KMS-11 (cell line): ENCODE data around the gene SVIP.

Experiments used
- H2AFZ ChIP-seq: fragments of 200-600 bp; sonication (generic); 2 replicates; pipeline ENCODE4 v1.6.1; 2016; ENCODE audit warnings: antibody characterized with exemption, mixed run types, low read depth
- H3K27ac ChIP-seq: fragments of 200-600 bp; sonication (generic); 2 replicates; pipeline ENCODE4 v1.6.1; 2016; ENCODE audit warnings: mild to moderate bottlenecking, mixed run types
- H3K27me3 ChIP-seq: fragments of 200-600 bp; sonication (generic); 2 replicates; pipeline ENCODE4 v1.6.1; 2017; ENCODE audit warnings: mild to moderate bottlenecking, low read depth, mixed run types, moderate library complexity; ENCODE audit not compliant: insufficient read depth
- H3K36me3 ChIP-seq: fragments of 200-600 bp; sonication (generic); 2 replicates; pipeline ENCODE4 v1.6.1; 2017; ENCODE audit warnings: mild to moderate bottlenecking, mixed run types; ENCODE audit not compliant: insufficient read depth
- H3K4me1 ChIP-seq: fragments of 200-600 bp; sonication (generic); 2 replicates; pipeline ENCODE4 v1.6.1; 2016; ENCODE audit warnings: mild to moderate bottlenecking, low read depth, mixed run types; ENCODE audit not compliant: poor library complexity, severe bottlenecking
- H3K4me2 ChIP-seq: fragments of 200-600 bp; sonication (generic); 2 replicates; pipeline ENCODE4 v1.7.0; 2016; ENCODE audit warnings: mild to moderate bottlenecking, mixed run types
- H3K4me3 ChIP-seq: fragments of 200-600 bp; sonication (generic); IDR thresholded peaks from 2 replicates; pipeline ENCODE4 v1.6.1; 2017; ENCODE audit warnings: low read depth, low read length, mixed read lengths; ENCODE audit not compliant: insufficient read depth
- H3K79me2 ChIP-seq: fragments of 200-600 bp; sonication (generic); 2 replicates; pipeline ENCODE4 v1.6.1; 2016; ENCODE audit warnings: low read depth, mixed run types; ENCODE audit not compliant: insufficient read depth
- H3K9ac ChIP-seq: fragments of 200-600 bp; sonication (generic); 2 replicates; pipeline ENCODE4 v1.6.1; 2016; ENCODE audit warnings: mild to moderate bottlenecking, mixed run types
- H4K20me1 ChIP-seq: fragments of 200-600 bp; sonication (generic); 2 replicates; pipeline ENCODE4 v1.6.1; 2016; ENCODE audit warnings: mild to moderate bottlenecking, mixed run types; ENCODE audit not compliant: insufficient read depth
- CTCF ChIP-seq: fragments of 200-600 bp; sonication (generic); conservative IDR thresholded peaks from 2 replicates; pipeline ENCODE4 v1.6.1; 2017; ENCODE audit warnings: low read depth, mild to moderate bottlenecking, antibody characterized with exemption, low read length, moderate library complexity, mixed read lengths

SVIP gene

DNA sequence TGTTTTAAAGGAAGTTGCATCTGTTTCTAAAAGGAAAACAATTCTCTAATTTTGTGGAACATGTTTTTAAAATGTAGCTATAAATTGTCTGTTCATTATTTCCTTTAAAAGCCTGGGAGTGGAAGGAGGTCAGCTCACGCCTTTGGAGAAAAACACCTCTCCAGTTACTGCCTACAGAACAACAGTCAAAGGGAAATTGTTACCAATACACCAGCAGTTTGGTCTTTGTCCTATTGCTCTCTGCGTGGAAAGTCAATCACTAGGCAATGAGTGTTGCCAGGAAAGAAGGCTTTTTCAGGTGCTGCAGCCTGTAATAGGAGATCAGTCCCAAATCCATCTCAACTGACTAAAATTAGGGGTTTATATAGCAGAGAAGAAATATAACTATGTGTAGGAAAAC, 22.2 kb downstream of the SVIP start:
- no peak overlapping the region for H3K9ac ChIP-seq
- H3K27ac ChIP-seq = no peak overlapping the region
- H3K4me1 ChIP-seq = peaks cover 19% of the 10 kb centered on the region
- no peaks in the 10 kb centered on the region for H3K27me3 ChIP-seq
- no peak overlapping the region for H3K4me3 ChIP-seq
- H4K20me1 ChIP-seq = no peaks in the 10 kb centered on the region
- no peaks in the 10 kb centered on the region for H3K36me3 ChIP-seq
- no peaks in the 10 kb centered on the region for H3K79me2 ChIP-seq
- TF ChIP-seq CTCF = no peak
- 0 out of 2 replicates have a peak overlapping the region, but pooled peaks have one; percentile 15 for H3K4me2 ChIP-seq
- no peak overlapping the region for H2AFZ ChIP-seq

- Histone ChIP-seq H3K4me2 (no peak overlapping the region), H3K27ac (no peak overlapping the region), H3K79me2 (no peaks in the 10 kb centered on the region), H3K9ac (no peak overlapping the region), H3K36me3 (no peaks in the 10 kb centered on the region), H4K20me1 (no peaks in the 10 kb centered on the region), H3K4me3 (no peak overlapping the region), H3K27me3 (no peaks in the 10 kb centered on the region), H3K4me1 (peaks cover 9% of the 10 kb centered on the region), H2AFZ (no peak overlapping the region)
- TF ChIP-seq CTCF = no peak
These were observed 26.7 kb downstream of the SVIP start for GRCh38 chr11:22802861-22803260.

DNA sequence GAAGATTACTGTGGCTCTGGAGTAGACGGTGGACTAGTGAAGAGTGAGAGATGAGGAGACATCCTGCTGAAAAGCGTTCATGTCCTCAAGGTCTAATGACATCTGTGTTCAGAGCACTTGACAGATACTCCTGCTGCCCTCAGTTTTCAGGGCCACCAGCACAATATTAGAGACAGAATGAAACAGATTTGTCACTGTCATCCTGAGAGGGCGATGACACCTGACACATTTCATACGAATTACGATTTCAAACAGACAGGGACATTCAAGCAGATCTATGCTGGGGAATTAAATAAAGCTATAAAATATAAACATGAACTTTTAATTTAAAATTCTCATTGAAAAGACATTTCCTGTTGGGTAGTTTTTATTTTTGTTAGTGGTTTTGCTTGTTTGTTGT, 29.1 kb downstream of the SVIP start:
- Histone ChIP-seq H3K4me1 (no peaks in the 10 kb centered on the region), H3K27me3 (no peaks in the 10 kb centered on the region), H3K79me2 (no peaks in the 10 kb centered on the region), H3K36me3 (no peaks in the 10 kb centered on the region), H3K4me3 (no peak overlapping the region), H4K20me1 (no peaks in the 10 kb centered on the region), H3K9ac (no peak overlapping the region), H2AFZ (no peak overlapping the region), H3K27ac (no peak overlapping the region), H3K4me2 (no peak overlapping the region)
- no peak for TF ChIP-seq CTCF

DNA sequence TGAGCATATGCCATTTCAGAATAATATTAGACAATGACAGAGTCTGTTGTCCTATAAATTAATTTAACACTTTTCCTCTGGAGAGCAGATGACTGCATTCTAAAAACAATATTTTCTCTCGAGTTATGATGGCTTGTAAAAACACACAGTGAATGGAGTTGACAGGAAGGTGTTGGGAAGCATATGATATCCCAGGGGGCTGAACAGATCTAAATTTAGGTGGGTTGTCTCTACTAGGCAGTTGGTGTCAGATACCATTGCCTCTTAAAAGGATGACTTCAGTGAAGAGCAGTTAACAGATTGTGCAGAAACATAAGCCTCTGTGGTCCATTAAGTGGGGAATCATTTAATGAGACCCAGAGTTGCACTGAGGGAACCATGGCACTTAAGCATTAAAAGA, 30.7 kb downstream of the SVIP start:
- no peak overlapping the region for H2AFZ ChIP-seq
- H4K20me1 ChIP-seq = no peaks in the 10 kb centered on the region
- H3K79me2 ChIP-seq = no peaks in the 10 kb centered on the region
- H3K36me3 ChIP-seq = no peaks in the 10 kb centered on the region
- H3K4me1 ChIP-seq = no peaks in the 10 kb centered on the region
- no peak overlapping the region for H3K9ac ChIP-seq
- no peak overlapping the region for H3K4me2 ChIP-seq
- no peak overlapping the region for H3K27ac ChIP-seq
- no peak for TF ChIP-seq CTCF
- H3K4me3 ChIP-seq = no peak overlapping the region
- no peaks in the 10 kb centered on the region for H3K27me3 ChIP-seq
